GM21367 (cell line): ENCODE results near the gene GAL.

Experiments
- ATAC-seq: cut with Tn5 transposase; IDR thresholded peaks from one replicate; pipeline ENCODE4 v1.9.1; 2021; ENCODE audit not compliant: unreplicated experiment

Gene GAL

GRCh38 chr11:68678031-68678441 is 6.3 kb upstream of the GAL start:
- ATAC-seq, result no peak

DNA sequence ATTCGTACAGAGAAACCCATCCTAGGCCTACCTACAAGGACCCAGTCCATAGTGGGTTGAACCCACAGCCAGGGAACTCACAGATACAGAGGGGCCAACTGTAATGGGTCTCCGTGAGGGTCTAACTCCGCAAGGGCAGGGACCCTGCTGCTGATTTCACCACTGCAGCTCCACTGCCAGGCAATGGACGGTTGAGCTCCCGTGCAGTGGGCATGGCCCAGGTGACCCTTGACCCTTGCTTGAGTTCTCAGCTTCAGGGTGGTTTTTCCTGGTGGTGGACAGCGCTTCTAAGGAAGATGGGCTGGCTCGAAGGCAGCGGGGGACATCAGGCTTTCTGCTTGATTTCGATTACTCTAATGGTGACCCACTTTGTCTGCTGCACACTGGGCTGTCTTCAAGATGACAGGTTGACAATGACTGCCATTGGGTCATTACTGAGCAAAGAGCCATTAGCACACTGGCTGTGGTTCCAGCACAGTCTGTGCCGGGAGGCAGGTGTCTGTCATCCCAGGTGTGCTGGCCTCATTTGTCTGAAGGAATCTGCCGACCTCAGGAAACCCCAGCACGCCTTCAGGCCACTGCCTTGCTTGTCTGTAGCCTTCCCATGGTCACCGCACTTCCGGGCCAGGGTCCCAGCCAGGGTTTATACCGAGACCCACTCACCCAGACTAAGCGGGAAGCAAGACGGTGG is 3.7 kb upstream of the GAL start:
- no peak for ATAC-seq

- no peak for ATAC-seq
Measured at GRCh38 chr11:68682531-68682961, 1.8 kb upstream of the GAL start.

- no peak for ATAC-seq
Measured at GRCh38 chr11:68683121-68683520, 1.2 kb upstream of the GAL start.

GRCh38 chr11:68683536-68684384 is 584 bp upstream of the GAL start:
- ATAC-seq, result no peak

DNA sequence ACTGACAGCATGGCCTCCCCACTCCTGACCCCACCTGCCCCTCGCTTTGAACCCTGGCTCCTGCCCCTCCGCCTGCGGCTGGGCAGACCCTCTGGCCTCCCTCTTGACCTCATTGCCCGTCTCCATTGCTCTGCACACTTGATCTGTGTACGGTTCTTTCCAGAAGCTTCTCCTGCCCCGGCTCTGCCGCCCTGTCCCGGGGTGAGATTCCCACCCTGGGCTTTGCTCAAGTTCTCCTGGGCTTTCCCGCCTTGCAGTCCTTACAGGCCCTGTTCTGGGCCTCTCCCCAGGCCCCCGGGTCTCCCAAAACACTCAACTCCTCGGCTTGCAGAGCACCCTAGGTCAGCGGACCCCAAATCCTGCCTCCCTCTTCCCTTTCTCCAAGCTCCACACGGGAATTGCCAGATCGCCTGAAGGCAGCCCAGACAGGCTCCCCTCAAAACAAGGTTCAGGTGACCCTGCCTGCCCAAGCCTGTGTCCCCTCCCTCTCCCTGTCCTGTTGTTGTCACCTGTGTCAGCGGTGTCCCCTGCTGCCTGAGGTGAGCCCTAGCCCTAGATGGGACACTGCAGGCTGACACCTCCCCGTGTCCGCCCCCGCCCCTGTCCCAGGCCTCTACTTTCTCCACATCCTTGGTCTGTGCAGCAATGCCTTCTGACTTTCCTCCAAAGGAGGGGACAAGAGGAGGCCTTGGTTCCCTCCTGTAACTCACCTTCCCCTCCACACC is 1.5 kb downstream of the GAL start:
- no peak for ATAC-seq

- ATAC-seq, result no peak
Measured at GRCh38 chr11:68686486-68686885, 2.1 kb downstream of the GAL start.

DNA sequence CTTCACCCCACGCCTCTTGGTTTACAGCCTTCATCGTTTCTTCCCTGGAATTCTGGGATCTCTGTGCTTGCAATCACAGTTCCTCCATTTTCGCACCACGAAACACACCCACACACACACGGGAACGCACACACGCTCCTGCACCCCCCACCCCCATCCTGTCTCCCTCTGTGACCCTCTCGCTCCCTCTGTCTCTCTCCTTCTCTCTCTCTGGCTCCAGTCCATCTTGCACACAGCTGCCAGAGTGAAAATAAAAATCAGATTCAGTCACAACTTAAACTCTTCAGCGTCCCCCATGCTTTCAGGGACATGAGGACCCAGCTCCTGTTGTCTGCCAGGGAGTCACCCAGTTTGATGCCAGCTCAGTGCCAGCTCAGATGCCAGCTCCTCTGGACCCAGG is 3.0 kb downstream of the GAL start:
- ATAC-seq, result no peak

DNA sequence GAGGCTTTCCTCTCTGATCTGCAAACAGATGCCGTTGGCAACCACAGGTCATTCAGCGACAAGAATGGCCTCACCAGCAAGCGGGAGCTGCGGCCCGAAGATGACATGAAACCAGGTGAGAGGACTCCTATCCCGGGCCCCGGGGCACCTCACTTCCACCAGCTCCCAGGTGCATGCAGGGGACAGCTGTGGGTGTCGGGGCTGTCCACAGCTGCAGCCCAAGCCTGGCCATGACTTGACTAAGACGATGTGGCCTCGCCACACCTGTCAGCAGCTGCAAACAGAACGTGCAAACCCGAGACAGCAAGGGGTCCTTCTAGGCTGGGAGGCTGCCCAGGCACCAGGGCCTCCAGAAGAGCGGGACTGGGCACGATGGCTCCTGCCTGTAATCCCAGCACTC is 3.6 kb downstream of the GAL start:
- no peak for ATAC-seq

DNA sequence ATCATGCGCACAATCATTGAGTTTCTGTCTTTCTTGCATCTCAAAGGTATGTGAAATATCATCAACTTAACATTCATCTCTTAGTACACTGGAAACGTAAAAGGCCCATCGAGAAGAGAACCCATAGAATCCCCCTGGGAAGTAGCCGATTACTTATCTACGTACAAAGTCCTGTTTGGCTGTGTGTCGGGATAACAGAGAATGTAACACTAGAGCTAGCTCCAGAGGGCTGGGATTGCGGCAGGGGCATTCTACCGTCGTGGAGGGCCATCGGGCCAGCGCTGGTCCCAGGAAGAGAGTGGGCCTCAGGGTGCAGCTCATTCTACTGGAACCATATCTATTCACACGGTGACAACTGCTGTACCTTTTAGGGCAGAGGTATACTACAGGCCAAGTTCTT is 4.5 kb downstream of the GAL start:
- no peak for ATAC-seq

DNA sequence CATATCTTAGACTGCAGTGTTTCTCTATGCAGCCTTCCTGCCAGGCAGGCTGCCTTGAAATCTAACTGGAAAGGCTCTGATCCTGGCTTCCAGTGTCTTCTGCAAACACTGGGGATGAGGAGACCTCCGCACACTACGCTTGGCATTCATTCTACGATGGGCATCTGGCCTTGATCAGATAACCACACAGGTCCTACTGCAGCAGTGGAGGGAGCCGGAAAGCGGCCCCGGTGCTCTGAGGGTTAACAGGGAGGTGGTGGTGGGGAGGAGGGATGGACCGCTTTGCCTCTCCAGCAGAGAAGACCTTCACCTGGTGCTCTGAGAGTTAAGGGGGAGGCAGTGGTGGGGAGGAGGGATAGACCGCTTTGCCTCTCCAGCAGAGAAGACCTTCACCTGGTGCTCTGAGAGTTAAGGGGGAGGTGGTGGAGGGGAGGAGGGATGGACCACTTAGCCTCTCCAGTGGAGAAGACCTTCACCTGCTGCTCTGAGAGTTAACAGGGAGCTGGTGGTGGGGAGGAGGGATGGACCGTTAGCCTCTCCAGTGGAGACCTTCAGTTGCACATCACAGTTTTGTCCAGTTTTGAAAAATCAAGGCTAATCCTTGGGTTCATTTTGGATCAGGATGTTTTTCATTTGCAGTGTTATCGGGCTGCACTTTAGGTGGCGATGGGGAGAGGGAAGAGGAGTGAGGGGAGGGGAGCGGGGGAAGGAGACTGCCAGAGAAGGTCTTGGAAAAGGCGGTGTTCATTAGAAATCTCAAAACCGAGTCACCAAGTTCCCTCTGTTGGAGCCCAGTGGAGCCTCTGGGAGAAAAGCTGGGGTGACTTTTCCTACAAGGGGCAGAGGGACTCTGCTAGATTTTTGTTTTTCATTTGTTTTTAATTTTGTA is 5.6 kb downstream of the GAL start:
- no peak for ATAC-seq

- no peak for ATAC-seq
Measured at GRCh38 chr11:68690671-68691401, 6.5 kb downstream of the GAL start.

DNA sequence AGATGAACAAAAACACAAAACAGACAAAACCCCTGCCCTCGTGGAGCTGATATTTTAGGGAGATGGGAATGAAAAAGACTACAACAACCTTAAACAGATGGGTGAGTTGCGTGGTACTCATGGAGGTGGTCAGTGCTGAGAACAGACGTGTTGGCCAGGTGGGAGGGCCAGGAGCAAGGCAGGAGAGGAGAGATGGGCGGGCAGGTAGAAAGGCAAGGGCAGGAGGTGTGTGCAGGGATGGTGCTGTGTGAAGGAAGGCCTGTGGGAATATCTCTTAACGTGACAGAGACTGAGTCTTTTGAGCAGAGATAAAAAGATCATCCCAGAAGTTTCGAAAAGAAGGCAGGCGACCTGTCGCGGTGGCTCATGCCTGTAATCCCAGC is 7.0 kb downstream of the GAL start:
- ATAC-seq, result no peak

DNA sequence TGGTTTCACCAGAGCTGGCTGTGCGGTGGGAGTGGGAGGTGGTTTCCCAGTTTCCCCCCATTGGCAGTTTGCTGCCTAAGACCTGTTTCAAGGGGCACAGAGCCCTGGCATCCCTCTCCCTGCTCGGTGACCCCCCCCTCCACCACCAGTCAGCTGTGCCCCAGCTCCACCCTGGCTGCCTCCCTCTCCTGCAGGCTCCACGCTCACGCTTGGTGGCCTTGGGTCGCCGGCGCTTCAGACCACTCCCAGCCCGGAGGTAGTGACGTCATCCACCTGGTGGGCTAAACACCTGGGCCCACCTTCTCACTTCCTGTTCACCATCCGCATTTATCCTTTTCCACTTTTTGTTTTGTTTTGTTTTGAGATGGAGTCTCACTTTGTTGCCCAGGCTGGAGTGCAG is 7.8 kb downstream of the GAL start:
- no peak for ATAC-seq

- ATAC-seq, result no peak
Measured at GRCh38 chr11:68692871-68693483, 8.6 kb downstream of the GAL start.

DNA sequence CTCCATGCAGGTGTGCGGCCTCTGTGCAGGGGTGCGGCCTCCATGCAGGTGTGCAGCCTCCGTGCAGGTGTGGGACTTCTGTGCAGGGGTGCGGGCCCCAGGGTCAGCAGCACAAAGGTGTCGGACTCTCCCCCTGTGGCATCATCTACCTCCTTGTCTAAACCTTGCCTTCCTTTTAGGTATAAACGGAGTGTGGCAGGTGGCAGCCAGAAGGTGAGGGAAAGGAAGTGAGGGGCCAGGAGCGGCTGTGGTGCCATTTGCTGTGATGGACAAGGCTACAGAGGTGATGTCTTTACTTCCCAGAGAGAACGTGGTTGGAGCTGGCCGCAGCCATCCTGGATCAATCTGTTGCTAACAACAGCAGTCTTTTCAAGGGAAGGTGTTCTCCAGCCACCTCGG is 9.1 kb downstream of the GAL start:
- no peak for ATAC-seq

- no peak for ATAC-seq
Measured at GRCh38 chr11:68694431-68695297, 10.3 kb downstream of the GAL start.

DNA sequence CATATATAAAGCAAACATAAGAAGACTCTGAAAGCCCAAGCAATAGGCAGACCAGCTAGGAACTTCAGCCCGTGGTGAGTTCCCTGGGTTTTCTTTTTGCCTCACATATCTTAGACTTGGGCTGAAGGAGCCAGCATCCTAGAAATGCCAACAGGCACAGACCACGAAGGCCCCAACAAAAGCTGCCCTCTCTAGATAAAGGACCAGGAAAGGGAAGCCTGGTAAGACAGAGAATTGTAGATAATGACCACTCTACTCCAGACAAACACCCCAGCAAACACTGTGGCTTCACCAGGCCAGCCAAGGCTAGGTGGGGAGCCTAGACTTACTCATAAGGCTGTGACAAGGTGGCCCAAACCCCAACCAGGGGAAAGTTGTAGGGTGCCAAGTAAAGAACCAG is 11.2 kb downstream of the GAL start:
- ATAC-seq, result no peak

- no peak for ATAC-seq
Measured at GRCh38 chr11:68698993-68699392, 14.6 kb downstream of the GAL start.
